Measurements from ENCODE around the gene ADIPOR2.
"Not testable (repeated sequence)": the region's sequence is repeated elsewhere in the genome, so short reads cannot be mapped to it uniquely, and the experiment has no call there.

The ADIPOR2 gene

DNA sequence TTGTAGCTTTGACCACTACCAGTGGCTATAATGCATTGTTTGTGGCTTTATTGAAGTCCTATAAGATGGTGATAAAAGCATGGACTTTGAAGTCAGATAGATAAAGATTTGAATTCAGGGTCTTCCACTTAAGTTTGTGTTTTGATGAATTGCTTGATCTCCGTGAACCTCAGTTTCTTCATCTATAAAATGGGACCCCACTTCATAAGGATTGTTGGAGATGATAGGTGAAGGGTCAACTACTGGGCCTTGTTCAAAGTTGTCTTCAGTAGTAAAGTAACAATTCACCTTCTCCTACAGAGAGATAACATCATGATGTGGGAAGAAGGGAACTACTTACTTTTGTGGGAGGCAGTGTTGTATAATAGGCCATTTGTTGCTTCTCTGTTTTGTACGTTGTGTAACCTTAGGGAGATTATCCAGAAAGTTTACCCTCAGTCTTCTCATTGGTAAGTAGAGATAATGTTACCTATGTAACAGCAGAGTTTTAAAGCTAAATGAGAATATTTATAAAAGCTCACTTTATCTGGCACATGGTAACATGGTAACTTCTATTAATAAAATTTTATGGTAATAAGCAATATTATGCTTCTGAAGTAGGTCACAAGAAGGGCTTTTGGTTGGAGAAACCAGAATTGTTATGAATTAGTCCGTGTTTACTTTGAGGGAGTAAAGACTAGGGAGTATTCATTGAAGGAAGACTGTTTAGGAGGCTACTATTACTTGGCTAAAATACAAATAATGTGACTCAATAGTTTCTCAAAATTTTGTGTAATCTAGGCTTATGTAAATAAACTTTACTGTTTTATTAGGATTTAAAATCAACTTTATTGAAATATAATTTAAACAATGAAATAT, 15.1 kb downstream of the ADIPOR2 start:
- DNase-seq (ENCODE audit: low read depth), result no peak
- TF ChIP-seq, protein P1, sequence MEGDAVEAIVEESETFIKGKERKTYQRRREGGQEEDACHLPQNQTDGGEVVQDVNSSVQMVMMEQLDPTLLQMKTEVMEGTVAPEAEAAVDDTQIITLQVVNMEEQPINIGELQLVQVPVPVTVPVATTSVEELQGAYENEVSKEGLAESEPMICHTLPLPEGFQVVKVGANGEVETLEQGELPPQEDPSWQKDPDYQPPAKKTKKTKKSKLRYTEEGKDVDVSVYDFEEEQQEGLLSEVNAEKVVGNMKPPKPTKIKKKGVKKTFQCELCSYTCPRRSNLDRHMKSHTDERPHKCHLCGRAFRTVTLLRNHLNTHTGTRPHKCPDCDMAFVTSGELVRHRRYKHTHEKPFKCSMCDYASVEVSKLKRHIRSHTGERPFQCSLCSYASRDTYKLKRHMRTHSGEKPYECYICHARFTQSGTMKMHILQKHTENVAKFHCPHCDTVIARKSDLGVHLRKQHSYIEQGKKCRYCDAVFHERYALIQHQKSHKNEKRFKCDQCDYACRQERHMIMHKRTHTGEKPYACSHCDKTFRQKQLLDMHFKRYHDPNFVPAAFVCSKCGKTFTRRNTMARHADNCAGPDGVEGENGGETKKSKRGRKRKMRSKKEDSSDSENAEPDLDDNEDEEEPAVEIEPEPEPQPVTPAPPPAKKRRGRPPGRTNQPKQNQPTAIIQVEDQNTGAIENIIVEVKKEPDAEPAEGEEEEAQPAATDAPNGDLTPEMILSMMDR (IDR thresholded peaks at IDR 0.05; ENCODE audit: insufficient read depth, low read depth, low read length, missing control alignments), result no peak
- H3K4me3 ChIP-seq (ENCODE audit: low read depth, low read length), result no peak overlapping the region

DNA sequence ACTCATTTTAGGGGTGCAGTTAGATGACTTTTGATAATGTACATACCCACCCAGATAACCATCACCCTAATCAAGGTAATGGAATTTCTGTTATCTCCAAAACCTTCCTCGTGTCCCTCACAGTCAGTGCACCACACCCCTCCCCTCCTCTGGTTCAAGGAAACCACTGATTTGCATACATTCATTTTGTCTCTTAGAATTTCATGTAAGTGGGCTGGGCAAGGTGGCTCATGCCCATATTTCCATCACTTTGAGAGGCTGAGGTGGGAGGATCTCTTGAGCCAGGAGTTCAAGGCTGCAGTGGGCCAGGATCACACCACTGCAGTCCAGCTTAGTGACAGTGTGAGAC, 15.7 kb downstream of the ADIPOR2 start:
- H3K4me3 ChIP-seq (ENCODE audit: low read depth, low read length), result no peak overlapping the region
- TF ChIP-seq, protein P1 (IDR thresholded peaks at IDR 0.05; ENCODE audit: insufficient read depth, low read depth, low read length, missing control alignments), result no peak
- no peak for DNase-seq (ENCODE audit: low read depth)

DNA sequence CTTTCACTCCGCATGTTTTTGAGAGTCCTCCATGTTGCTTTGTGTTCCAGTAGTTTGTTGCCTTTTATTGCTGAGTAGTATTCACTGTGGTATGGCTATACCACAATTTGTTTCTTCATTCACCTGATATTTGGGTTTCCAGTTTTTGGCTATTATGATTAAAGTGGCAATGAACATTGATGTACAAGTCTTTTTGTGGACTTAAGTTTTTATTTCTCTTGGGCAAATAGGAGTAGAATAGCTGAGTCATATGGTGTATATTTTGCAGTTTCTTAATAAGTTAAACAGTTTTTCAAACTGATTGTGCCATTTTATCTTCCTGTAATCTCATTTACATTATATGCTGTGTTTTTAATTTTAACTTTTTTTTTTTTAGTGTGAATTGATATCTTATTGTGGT, 16.2 kb downstream of the ADIPOR2 start:
- no peak overlapping the region for H3K4me3 ChIP-seq (ENCODE audit: low read depth, low read length)
- TF ChIP-seq, protein P1 (IDR thresholded peaks at IDR 0.05; ENCODE audit: insufficient read depth, low read depth, low read length, missing control alignments), result no peak
- no peak for DNase-seq (ENCODE audit: low read depth)

DNA sequence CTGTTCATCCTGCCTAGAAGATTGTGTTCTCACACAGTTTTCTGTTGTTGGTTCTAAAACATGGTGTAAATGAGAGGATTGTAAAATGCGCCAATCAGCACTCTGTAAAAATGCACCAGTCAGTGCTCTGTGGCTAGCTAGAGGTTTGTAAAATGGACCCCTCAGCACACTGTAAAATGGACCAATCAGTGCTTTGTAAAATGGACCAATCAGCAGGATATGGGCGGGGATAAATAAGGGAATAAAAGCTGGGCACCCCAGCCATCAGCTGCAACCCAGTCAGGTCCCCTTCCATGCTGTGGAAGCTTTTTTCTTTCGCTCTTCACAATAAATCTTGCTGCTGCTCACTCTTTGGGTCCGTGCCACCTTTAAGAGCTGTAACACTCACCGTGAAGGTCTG, 19.1 kb downstream of the ADIPOR2 start:
- not testable (repeated sequence) for H3K4me3 ChIP-seq (ENCODE audit: low read depth, low read length); DNase-seq (ENCODE audit: low read depth)

DNA sequence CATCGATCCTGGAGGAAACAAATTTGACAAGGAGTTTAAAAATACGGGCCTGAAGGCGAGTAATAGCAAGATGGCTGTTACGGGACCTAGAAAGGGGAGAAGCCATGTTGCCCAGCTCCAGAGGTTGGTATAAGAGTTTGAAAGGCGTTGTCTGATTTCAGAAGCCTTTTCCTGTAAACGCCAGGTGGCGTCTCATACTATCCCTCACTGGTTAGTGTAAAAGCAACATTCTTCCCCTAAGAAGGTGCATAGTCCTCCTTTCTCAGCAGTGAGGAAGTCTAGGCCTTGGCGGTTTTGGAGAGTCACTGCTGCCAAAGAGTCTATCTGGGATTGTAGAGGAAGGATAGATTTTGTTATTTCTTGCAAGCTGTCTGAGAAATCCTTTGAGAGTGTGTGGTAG, 20.0 kb downstream of the ADIPOR2 start:
- not testable (repeated sequence) for DNase-seq (ENCODE audit: low read depth)

DNA sequence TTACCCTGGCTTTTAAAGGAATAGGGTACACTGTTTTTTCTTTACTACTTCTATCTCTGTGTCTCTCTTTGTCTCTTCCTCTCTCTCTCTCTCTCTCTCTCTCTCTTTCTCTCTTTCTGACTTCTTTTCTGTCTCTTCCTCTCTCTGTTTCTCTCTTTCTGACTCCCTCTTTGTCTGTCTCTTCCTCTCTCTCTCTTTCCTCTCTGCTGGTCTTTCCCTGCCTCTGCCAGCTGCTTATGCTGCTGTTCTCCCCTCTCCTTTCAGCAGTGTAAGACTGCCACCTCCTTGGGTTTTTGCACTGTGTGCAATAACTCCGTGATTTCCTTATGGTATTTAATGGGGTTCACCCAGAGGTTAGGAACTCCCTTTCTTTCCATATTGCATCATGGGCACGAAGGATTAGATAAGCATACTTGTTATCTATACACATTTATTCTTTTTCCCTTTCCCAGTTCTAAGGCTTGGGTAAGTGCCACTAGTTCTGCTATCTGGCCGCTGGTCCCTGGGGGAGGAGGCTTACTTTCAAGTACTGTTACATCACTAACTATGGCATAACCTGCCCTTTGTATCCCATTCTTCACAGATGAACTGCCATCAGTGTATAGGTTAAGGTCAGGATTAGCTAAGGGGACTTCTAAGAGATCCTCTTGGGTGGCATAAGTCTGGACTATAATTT, 20.8 kb downstream of the ADIPOR2 start:
- H3K4me3 ChIP-seq (ENCODE audit: low read depth, low read length); DNase-seq (ENCODE audit: low read depth): not testable (repeated sequence)

More for the DNA sequence above, 20.0 kb downstream of the ADIPOR2 start:
- not testable (repeated sequence) for H3K4me3 ChIP-seq (ENCODE audit: low read depth, low read length)

DNA sequence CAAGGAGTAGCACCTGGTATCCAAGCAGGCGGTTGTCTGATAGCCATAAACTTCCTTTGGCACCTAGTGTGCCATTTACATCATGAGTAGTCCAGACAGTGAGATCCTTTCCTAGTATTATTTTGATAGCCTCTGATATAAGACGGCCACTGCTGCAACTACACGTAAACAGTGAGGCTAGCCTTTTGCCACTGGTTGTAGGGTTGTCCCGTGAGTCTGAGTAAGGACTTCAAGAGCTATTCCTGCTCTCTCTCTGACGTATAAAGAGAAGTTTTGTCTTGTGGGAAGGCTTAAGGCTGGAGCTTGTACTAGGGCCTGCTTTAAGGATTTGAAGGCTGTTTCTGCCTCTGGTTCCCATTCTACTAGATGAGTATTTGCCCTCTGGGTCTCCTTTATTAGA, 21.4 kb downstream of the ADIPOR2 start:
- H3K4me3 ChIP-seq (ENCODE audit: low read depth, low read length), result not testable (repeated sequence)

DNA sequence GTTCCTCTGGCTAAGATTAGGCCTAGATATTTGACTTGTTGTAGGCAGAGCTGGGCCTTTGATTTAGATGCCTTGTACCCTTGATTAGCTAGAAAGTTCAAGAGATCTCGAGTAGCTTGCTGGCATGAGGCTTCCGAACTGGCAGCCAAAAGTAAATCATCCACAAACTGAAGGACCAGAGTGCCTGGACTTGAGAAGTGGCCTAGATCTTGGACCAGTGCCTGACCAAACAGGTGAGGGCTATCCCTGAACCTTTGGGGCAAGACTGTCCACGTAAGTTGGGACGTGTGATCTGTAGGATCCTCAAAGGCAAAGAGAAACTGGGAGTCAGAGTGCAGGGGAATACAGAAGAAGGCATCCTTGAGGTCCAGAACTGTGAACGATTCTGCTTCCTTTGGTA, 22.0 kb downstream of the ADIPOR2 start:
- DNase-seq (ENCODE audit: low read depth); H3K4me3 ChIP-seq (ENCODE audit: low read depth, low read length): not testable (repeated sequence)

More for the DNA sequence above, 21.4 kb downstream of the ADIPOR2 start:
- DNase-seq (ENCODE audit: low read depth), result not testable (repeated sequence)

DNA sequence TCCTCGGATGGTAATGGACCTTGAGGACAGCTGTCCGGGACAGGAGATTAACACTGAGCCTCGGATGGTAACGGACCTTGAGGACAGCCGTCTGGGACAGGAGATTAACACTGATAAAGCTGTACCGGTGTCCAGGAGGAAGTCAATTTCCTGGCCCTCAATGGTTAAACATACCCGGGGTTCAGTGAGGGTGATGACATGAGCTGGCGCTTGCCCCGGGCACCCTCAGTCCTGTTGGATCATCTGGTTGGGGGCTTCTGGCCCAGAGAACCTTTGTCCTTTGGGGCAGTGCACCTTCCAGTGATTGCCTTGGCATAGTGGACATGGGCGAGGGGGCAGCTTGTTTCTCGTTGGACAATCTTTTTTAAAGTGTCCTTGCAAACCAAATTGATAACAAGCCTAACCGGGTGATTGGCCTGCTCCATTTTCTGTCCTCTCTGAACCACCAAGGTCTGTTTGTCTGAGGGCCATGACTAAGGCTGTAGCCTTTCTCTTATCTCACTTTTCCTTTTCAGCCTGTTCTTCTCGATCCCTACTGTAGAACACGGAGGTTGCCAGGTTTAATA, 23.0 kb downstream of the ADIPOR2 start:
- not testable (repeated sequence) for H3K4me3 ChIP-seq (ENCODE audit: low read depth, low read length); DNase-seq (ENCODE audit: low read depth)

DNA sequence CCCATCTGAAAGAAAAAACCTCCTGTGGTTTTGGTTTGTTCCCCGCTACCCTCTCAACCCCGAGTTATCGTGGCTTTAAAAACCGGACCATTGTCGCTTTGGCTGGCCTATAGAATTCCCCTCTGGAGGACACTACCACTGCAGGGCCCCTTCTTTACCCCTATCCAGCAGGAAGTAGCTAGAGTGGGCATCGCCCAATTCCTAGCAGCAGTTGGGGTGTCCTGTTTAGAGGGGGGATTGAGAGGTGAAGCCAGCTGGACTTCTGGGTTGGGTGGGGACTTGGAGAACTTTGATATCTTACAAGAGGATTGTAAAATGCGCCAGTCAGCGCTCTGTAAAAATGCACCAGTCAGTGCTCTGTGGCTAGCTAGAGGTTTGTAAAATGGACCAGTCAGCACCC, 24.6 kb downstream of the ADIPOR2 start:
- DNase-seq (ENCODE audit: low read depth), result peak; percentile 15
- not testable (repeated sequence) for H3K4me3 ChIP-seq (ENCODE audit: low read depth, low read length)
